GM10248 (cell line): ENCODE measurements around the gene WDR76.
A peak's percentile ranks its signal among the peaks of the same experiment; 100 is the strongest.

Experiments used
- CTCF ChIA-PET: fragments of 300-600 bp; sonication (Branson Sonifier 250); formaldehyde crosslinking; extraction: SDS; loops from one replicate; lab custom pipeline; 2021; ENCODE audit warnings: antibody characterized with exemption; lab: Yijun Ruan, JAX
- POLR2A ChIA-PET: fragments of 350-650 bp; sonication (Branson Sonifier 250); formaldehyde crosslinking; extraction: SDS; loops from one replicate; lab custom pipeline; 2020; ENCODE audit warnings: antibody characterized with exemption; lab: Yijun Ruan, JAX
- DNase-seq: peaks from one replicate; pipeline ENCODE4 v3.0.0; 2012; ENCODE audit errors: extremely low spot score
- TF ChIP-seq, protein P1 (sequence below): IDR thresholded peaks from 2 replicates; pipeline ENCODE4 v1.5.1; 2012; ENCODE audit warnings: mild to moderate bottlenecking, low read depth; ENCODE audit errors: extremely low read depth, missing control alignments, control extremely low read depth

WDR76 gene

DNA sequence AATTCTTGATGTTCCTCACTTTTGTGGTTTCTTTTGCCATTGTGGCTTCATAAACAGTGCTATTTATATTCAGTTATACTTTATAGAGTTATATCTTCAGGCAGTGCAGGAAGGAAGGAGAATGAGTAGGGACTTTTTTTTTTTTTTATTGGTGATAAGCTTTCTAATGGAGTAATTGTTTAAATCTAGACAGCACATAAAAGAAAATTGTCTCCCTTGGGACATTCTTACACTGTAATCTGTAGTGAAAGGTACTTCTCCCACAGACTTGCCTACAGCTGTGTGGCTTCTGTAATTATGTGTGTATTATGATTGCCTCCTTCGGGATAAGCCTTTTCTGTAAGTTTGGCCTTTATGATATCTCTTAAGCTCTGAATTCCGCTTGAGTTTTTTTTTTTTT lies 41.6 kb downstream of the WDR76 start:
- DNase-seq: no peak
- POLR2A ChIA-PET: no interaction called here
- CTCF ChIA-PET: interaction anchor here (1.0 to 1.2 kb wide), 5 partner anchors 10 to 165 kb away, joined by 3 read pairs; no protein-coding TSS in a partner anchor
- TF ChIP-seq, protein P1, sequence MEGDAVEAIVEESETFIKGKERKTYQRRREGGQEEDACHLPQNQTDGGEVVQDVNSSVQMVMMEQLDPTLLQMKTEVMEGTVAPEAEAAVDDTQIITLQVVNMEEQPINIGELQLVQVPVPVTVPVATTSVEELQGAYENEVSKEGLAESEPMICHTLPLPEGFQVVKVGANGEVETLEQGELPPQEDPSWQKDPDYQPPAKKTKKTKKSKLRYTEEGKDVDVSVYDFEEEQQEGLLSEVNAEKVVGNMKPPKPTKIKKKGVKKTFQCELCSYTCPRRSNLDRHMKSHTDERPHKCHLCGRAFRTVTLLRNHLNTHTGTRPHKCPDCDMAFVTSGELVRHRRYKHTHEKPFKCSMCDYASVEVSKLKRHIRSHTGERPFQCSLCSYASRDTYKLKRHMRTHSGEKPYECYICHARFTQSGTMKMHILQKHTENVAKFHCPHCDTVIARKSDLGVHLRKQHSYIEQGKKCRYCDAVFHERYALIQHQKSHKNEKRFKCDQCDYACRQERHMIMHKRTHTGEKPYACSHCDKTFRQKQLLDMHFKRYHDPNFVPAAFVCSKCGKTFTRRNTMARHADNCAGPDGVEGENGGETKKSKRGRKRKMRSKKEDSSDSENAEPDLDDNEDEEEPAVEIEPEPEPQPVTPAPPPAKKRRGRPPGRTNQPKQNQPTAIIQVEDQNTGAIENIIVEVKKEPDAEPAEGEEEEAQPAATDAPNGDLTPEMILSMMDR: no peak

DNA sequence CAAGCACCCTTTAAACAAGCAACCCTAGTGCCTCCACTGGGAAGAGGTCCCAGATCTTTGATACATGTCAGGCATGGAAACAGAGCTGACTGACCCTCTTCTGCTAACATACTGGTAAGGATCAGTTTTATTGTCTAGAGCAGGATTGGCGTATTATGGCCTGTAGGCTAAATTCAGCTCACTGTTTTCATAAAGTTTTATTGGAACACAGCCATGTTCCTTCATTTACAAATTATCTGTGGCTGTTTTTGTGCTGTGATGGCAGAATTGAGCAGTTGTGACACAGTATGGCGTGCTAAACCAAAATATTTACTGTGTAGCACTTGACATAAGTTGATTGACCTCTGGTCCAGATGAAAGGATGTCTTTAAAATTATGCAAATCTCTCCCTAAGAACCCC lies 45.0 kb downstream of the WDR76 start:
- ChIA-PET POLR2A (no interaction called here), CTCF (interaction anchor here (1.3 to 1.6 kb wide), 2 partner anchors 10 to 19 kb away, joined by 5 read pairs; no protein-coding TSS in a partner anchor)
- no peak for DNase-seq
- TF ChIP-seq, protein P1: no peak

DNA sequence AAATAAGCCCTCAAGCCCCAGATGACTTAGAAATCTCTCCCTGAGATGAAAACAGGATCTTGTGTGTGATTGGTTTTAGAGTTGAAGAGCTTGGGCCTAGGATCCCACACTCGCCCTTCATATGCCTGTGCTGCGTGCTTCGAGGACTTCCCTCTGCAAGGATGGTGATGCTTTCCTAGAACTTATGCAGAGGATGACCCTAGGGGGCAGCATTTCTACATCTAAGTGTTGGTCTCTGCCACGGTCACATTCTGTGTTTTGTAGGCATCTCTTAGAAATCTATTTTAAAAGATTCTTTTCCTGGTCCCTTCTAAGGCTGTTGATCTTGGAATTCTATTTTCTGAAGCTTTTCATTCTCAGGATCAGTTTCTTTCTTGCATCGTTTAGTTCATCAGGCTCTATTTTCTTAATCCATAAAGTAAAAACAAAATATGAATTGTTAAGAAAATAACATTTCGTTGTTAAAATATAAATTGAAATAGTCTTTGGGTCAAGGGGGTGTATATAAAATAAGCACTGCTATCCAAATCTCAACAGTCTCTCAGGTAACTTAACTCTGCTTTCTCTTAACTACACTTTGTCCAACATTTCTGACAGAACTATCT lies 45.7 kb downstream of the WDR76 start:
- TF ChIP-seq, protein P1: peak; percentile 18
- CTCF ChIA-PET: interaction anchor here (0.6 to 1.6 kb wide), 6 partner anchors 9 to 19 kb away, joined by 3 to 5 read pairs (median 4); no protein-coding TSS in a partner anchor
- POLR2A ChIA-PET: no interaction called here
- peak; percentile 32 for DNase-seq

DNA sequence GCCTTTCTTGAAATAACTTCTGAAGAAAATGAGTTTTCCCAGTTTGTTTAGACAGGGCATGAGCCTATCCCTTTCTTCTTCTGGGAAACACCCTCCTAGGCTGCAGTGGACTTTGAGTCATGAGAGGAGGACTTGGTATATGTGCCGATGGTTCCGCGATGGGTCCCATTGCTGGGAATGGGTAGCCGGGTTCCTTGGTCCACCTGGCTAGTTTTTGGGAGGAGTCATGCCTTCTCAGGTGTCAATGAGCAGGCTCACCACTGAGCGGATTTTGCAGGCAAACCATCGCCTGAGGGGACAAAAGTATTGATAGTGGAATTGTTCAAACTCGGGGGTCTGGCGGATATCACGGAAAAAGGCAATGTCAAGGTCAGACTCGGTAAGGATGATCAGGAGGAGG lies 46.8 kb downstream of the WDR76 start:
- CTCF ChIA-PET: no interaction called here
- POLR2A ChIA-PET: no interaction called here
- TF ChIP-seq, protein P1: no peak
- DNase-seq: no peak

DNA sequence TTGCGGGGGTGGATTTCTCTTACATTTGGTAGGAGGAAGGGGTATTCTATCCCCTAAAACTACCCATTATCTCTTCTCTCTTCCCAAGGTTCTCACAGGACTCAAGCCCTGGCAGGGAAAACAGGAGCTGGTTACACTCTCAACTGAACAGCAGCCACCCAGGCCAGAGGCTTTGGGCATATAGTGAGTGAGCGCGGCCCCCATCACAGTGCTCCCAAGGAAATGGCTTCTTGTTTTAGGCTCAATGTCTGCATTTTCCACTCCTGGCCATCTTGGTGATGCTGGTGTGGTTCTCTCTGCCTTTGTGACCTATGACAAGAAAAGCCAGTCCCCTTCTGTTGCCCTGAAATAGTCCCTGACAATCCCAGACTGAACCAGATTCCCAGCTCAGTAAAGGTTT lies 50.1 kb downstream of the WDR76 start:
- CTCF ChIA-PET: interaction anchor here (1.2 to 1.3 kb wide), 3 partner anchors 10 to 27 kb away, joined by 3 to 4 read pairs (median 3); no protein-coding TSS in a partner anchor
- TF ChIP-seq, protein P1: no peak

DNA sequence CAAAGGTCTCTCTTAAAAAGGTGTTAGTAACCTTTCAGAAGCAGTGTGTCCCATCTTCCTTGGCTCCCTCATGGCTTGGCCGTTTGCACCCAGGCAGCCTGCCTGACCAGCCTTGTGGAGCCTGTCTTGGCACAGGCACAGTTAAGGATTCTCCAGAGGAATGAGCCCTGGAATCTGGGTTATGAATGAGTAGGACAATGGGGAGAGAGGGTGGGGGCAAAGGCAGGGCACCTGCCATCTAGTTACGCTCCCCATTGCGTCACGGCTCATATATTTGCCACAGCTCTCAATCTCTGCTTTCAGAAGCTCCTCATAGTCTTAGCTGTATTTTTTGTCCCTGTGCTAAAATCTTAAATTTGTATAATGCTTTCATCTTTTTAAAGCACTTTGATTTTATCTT lies 50.6 kb downstream of the WDR76 start:
- ChIA-PET CTCF (interaction anchor here (1.2 to 1.3 kb wide), 2 partner anchors 26 to 27 kb away, joined by 3 to 4 read pairs; no protein-coding TSS in a partner anchor), POLR2A (no interaction called here)
- TF ChIP-seq, protein P1: no peak

More for the DNA sequence above, 50.1 kb downstream of the WDR76 start:
- POLR2A ChIA-PET: interaction anchor here (0.6 kb wide), 1 partner anchor 115 kb away, joined by 3 read pairs; no protein-coding TSS in a partner anchor
- DNase-seq: no peak

More for the DNA sequence above, 50.6 kb downstream of the WDR76 start:
- DNase-seq: no peak
